Tibial artery (tissue), 4 donors: ENCODE measurements around the gene L1CAM.

ENCODE experiments used
- DNase-seq, 2 donors: peaks; one replicate each; pipeline ENCODE4 v3.0.0-alpha.2; 2019
- H3K27ac ChIP-seq, 2 donors: fragments of 200-600 bp; sonication (generic) in 1 of 2; 1 replicate in 1 of 2; 2 replicates in 1 of 2; pipeline ENCODE4 v1.5.1; 2018 to 2019; ENCODE audit warnings: mild to moderate bottlenecking in 1 of 2
- H3K27me3 ChIP-seq, 2 donors: fragments of 200-600 bp; sonication (generic) in 1 of 2; one replicate each; pipeline versions ENCODE4 v1.5.1 to v1.6.0; 2016 to 2019
- H3K36me3 ChIP-seq, 3 donors: fragments of 200-600 bp; sonication (generic) in 2 of 3; one replicate each; pipeline ENCODE4 v1.5.1; 2016 to 2019; ENCODE audit warnings: mild to moderate bottlenecking in 2 of 3
- H3K4me1 ChIP-seq, 4 donors: fragments of 200-600 bp; sonication (generic) in 2 of 4; 1 replicate in 3 of 4; 2 replicates in 1 of 4; pipeline ENCODE4 v1.5.1; 2016 to 2019
- H3K4me3 ChIP-seq, 2 donors: fragments of 200-600 bp; sonication (generic) in 1 of 2; 1 replicate in 1 of 2; 2 replicates in 1 of 2; pipeline ENCODE4 v1.5.1; 2018 to 2019; ENCODE audit warnings: mild to moderate bottlenecking in 2 of 2
- H3K9me3 ChIP-seq, 3 donors: fragments of 200-600 bp; sonication (generic) in 1 of 3; one replicate each; pipeline ENCODE4 v1.5.1; 2016 to 2019
- CTCF ChIP-seq, 2 experiments: fragments of 200-600 bp in 1 of 2; fragments of 450-650 bp in 1 of 2; IDR thresholded peaks; one replicate each; pipeline ENCODE4 v1.5.1; 2017 to 2019; ENCODE audit warnings: antibody characterized with exemption in 2 of 2, mild to moderate bottlenecking in 1 of 2, moderate library complexity in 1 of 2
- intact Hi-C: fragments of 100-400 bp; cut with DNase I; formaldehyde crosslinking; loops from one replicate; pipeline ENCODE4 v1.15.0; 2023; ENCODE audit warnings: low total_unique reads

Gene L1CAM

GRCh38 chrX:153845842-153846241 is 40.1 kb downstream of the L1CAM start:
- no peak overlapping the region for H3K27ac ChIP-seq
- H3K36me3 ChIP-seq: no peaks in the 10 kb centered on the region
- H3K4me3 ChIP-seq: no peak overlapping the region
- H3K4me1 ChIP-seq: no peaks in the 10 kb centered on the region
- peaks cover 0 to 2% of the 10 kb centered on the region in 2 donors for H3K27me3 ChIP-seq
- intact Hi-C loops: no loop called here
- no peaks in the 10 kb centered on the region for H3K9me3 ChIP-seq
- no peak for DNase-seq
- no peak for TF ChIP-seq CTCF (IDR thresholded peaks at IDR 0.05)

DNA sequence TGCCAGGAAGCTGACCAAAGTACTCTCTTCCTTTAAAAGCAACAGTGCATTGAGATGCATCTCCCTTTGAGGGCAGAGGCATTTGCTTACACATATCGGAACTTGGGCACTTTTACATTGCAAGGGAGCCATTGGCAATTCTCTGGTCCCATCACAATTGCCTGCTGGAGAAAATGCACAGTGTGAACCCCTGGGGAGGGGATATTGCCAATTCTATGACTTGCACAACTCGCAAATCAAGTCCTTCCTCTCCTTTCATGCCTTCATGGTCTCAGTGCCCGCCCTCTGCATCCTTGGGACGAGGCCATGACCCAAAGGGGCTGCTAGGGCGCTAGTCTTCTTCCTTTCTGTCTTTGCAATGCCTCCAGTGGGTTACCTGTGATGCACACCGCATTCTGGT is 40.8 kb downstream of the L1CAM start:
- no peaks in the 10 kb centered on the region for H3K4me1 ChIP-seq
- H3K27me3 ChIP-seq: peaks cover 0 to 2% of the 10 kb centered on the region in 2 donors
- H3K4me3 ChIP-seq: no peak overlapping the region
- H3K27ac ChIP-seq: no peak overlapping the region
- no peak for DNase-seq
- no peaks in the 10 kb centered on the region for H3K36me3 ChIP-seq
- H3K9me3 ChIP-seq: no peaks in the 10 kb centered on the region
- no peak for TF ChIP-seq CTCF (IDR thresholded peaks at IDR 0.05)
- intact Hi-C loops: no loop called here

DNA sequence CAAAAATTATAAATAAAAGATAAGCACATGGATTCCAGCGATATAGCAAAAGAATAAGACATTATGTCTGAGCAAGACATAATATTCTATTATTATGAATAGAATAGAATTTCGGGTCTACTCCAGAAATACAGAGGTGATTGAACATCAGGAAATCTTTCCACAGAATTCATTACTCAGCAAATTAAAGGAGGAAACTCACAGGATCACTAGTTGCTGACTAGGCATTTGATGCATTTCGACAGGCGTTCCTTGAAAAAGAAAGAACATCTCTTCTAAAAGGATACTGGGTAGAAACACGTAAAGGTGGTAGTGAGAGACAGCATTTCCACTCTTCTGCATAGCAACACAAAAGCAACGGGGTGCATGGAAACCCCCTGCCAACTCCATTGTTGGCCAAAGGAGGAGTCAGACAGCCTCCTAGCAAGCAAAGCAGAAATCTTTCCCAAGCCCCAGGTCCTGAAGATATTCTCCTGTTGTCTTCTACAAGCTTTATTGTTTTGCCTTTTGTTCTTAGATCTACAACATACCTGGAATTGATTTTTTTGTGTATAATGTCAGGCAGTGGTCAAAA is 41.4 kb downstream of the L1CAM start:
- no peaks in the 10 kb centered on the region for H3K36me3 ChIP-seq
- DNase-seq: no peak
- no peak overlapping the region for H3K27ac ChIP-seq
- peaks cover 0 to 2% of the 10 kb centered on the region in 2 donors for H3K27me3 ChIP-seq
- no peaks in the 10 kb centered on the region for H3K9me3 ChIP-seq
- TF ChIP-seq CTCF (IDR thresholded peaks at IDR 0.05): no peak
- no peak overlapping the region for H3K4me3 ChIP-seq
- intact Hi-C loops: no loop called here
- H3K4me1 ChIP-seq: no peaks in the 10 kb centered on the region

DNA sequence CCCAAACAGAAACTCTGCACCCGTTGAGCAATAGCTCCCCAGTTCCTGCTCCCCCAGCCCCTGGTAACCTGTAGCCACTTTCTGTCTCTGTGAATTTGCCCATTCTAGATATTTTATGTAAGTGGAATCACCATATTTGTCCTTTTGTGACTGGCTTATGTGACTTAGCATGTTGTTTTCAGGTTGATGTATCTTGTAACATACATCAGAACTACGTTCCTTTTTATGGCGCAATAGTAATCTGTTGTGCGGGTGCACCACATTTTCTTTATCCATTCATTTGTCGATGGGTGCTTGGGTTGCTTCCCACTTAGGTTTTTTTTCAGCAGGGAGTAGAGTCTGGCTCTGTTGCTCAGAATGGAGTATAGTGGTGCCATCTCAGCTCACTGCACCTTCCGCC is 49.1 kb downstream of the L1CAM start:
- H3K36me3 ChIP-seq: no peaks in the 10 kb centered on the region
- intact Hi-C loops: no loop called here
- H3K27me3 ChIP-seq: no peaks in the 10 kb centered on the region
- H3K9me3 ChIP-seq: no peaks in the 10 kb centered on the region
- H3K4me1 ChIP-seq: no peaks in the 10 kb centered on the region
- H3K4me3 ChIP-seq: no peak overlapping the region
- TF ChIP-seq CTCF (IDR thresholded peaks at IDR 0.05): no peak
- no peak for DNase-seq
- H3K27ac ChIP-seq: no peak overlapping the region

GRCh38 chrX:153832728-153833127 is 53.2 kb downstream of the L1CAM start:
- no peak for TF ChIP-seq CTCF (IDR thresholded peaks at IDR 0.05)
- no peaks in the 10 kb centered on the region for H3K27me3 ChIP-seq
- no peaks in the 10 kb centered on the region for H3K36me3 ChIP-seq
- intact Hi-C loops: no loop called here
- H3K4me3 ChIP-seq: no peak overlapping the region
- H3K4me1 ChIP-seq: peaks cover 0 to 26% (median 4%) of the 10 kb centered on the region in 4 donors
- H3K9me3 ChIP-seq: no peaks in the 10 kb centered on the region
- no peak for DNase-seq
- no peak overlapping the region for H3K27ac ChIP-seq
